MM.1S (cell line): Measurements from ENCODE around the gene RNF123.

Experiments
- DNase-seq: peaks from one replicate; pipeline ENCODE4 v3.0.0-alpha.2; 2015
- H2AFZ ChIP-seq: fragments of 300-600 bp; sonication (generic); 2 replicates; pipeline ENCODE4 v1.6.0; 2016; ENCODE audit warnings: antibody characterized with exemption, low read length
- H3F3A ChIP-seq: fragments of 300-600 bp; sonication (generic); 2 replicates; pipeline ENCODE4 v1.6.1; 2016; ENCODE audit warnings: mild to moderate bottlenecking, antibody characterized with exemption, low read length, moderate library complexity, mixed read lengths; ENCODE audit not compliant: insufficient read depth
- H3K27ac ChIP-seq: fragments of 300-600 bp; sonication (generic); 2 replicates; pipeline ENCODE4 v1.5.1; 2016; ENCODE audit warnings: mild to moderate bottlenecking, low read length
- H3K27me3 ChIP-seq: fragments of 300-600 bp; sonication (generic); replicated peaks from 2 replicates; pipeline ENCODE4 v1.6.0; 2016; ENCODE audit warnings: low read length; ENCODE audit not compliant: insufficient read depth
- H3K36me3 ChIP-seq: fragments of 300-600 bp; sonication (generic); replicated peaks from 2 replicates; pipeline ENCODE4 v1.6.1; 2016; ENCODE audit warnings: mild to moderate bottlenecking, low read length, mixed read lengths; ENCODE audit not compliant: insufficient read depth
- H3K4me1 ChIP-seq: fragments of 300-600 bp; sonication (generic); 2 replicates; pipeline ENCODE4 v1.6.1; 2016; ENCODE audit warnings: low read length, mixed read lengths
- H3K4me2 ChIP-seq: fragments of 300-600 bp; sonication (generic); 2 replicates; pipeline ENCODE4 v1.6.0; 2016; ENCODE audit warnings: low read depth, low read length
- H3K4me3 ChIP-seq: fragments of 300-600 bp; sonication (generic); 2 replicates; pipeline ENCODE4 v1.5.1; 2016; ENCODE audit warnings: low read length, mixed read lengths
- H3K79me2 ChIP-seq: fragments of 300-600 bp; sonication (generic); 2 replicates; pipeline ENCODE4 v1.6.1; 2016; ENCODE audit warnings: mixed run types, low read length, mixed read lengths
- H3K9ac ChIP-seq: fragments of 300-600 bp; sonication (generic); 2 replicates; pipeline ENCODE4 v1.6.1; 2016; ENCODE audit warnings: low read length, mixed read lengths
- H3K9me2 ChIP-seq: fragments of 300-600 bp; sonication (generic); replicated peaks from 2 replicates; pipeline ENCODE4 v1.6.1; 2016; ENCODE audit warnings: mild to moderate bottlenecking, low read length, mixed read lengths; ENCODE audit not compliant: insufficient read depth
- H3K9me3 ChIP-seq: fragments of 300-600 bp; sonication (generic); replicated peaks from 2 replicates; pipeline ENCODE4 v1.6.1; 2016; ENCODE audit warnings: mild to moderate bottlenecking, low read length, mixed read lengths; ENCODE audit not compliant: insufficient read depth
- H4K20me1 ChIP-seq: fragments of 300-600 bp; sonication (generic); 2 replicates; pipeline ENCODE4 v1.6.1; 2016; ENCODE audit warnings: mild to moderate bottlenecking, low read length, moderate library complexity, mixed read lengths; ENCODE audit not compliant: insufficient read depth
- CTCF ChIP-seq: fragments of 300-600 bp; sonication (generic); IDR thresholded peaks from 2 replicates; pipeline ENCODE4 v1.5.1; 2016; ENCODE audit warnings: antibody characterized with exemption, low read length, mixed read lengths
- EZH2 ChIP-seq: fragments of 300-600 bp; sonication (generic); optimal IDR thresholded peaks from 2 replicates; pipeline ENCODE3; 2017; ENCODE audit warnings: low read depth, mild to moderate bottlenecking, antibody characterized with exemption, low read length, mixed read lengths
- EZH2phosphoT487 ChIP-seq: fragments of 300-600 bp; sonication (generic); IDR thresholded peaks from 2 replicates; pipeline ENCODE4 v1.6.1; 2018; ENCODE audit warnings: antibody characterized with exemption, low read length

The RNF123 gene

GRCh38 chr3:49716169-49716568, 26.8 kb downstream of the RNF123 start:
- Histone ChIP-seq H3K27me3 (no peaks in the 10 kb centered on the region), H3K4me3 (no peak overlapping the region), H3K36me3 (no peaks in the 10 kb centered on the region), H3F3A (no peaks in the 10 kb centered on the region), H3K9ac (no peak overlapping the region), H3K27ac (no peak overlapping the region), H4K20me1 (no peaks in the 10 kb centered on the region), H3K9me2 (no peaks in the 10 kb centered on the region), H3K79me2 (peaks cover 3% of the 10 kb centered on the region; the same call in 1 of the 2 replicates), H3K4me2 (no peak overlapping the region), H3K9me3 (no peaks in the 10 kb centered on the region), H2AFZ (no peak overlapping the region), H3K4me1 (no peaks in the 10 kb centered on the region)
- DNase-seq = no peak
- TF ChIP-seq EZH2phosphoT487 (no peak), CTCF (no peak), EZH2 (no peak)

GRCh38 chr3:49716691-49717210, 27.4 kb downstream of the RNF123 start:
- peaks cover 9% of the 10 kb centered on the region for H3K79me2 ChIP-seq
- H3K9ac ChIP-seq = no peak overlapping the region
- no peaks in the 10 kb centered on the region for H4K20me1 ChIP-seq
- H3K27me3 ChIP-seq = no peaks in the 10 kb centered on the region
- no peak overlapping the region for H3K4me3 ChIP-seq
- H3K4me2 ChIP-seq = no peak overlapping the region
- no peaks in the 10 kb centered on the region for H3F3A ChIP-seq
- H3K9me2 ChIP-seq = no peaks in the 10 kb centered on the region
- no peak for DNase-seq
- no peak overlapping the region for H3K27ac ChIP-seq
- H3K9me3 ChIP-seq = no peaks in the 10 kb centered on the region
- H3K36me3 ChIP-seq = no peaks in the 10 kb centered on the region
- no peaks in the 10 kb centered on the region for H3K4me1 ChIP-seq
- no peak overlapping the region for H2AFZ ChIP-seq
- no peak for TF ChIP-seq CTCF
- TF ChIP-seq EZH2 = no peak
- no peak for TF ChIP-seq EZH2phosphoT487

- H3K4me1 ChIP-seq = 0 out of 2 replicates have a peak, but pooled peaks cover under 1% of the 10 kb centered on the region
- H3K4me3 ChIP-seq = no peak overlapping the region
- H3K9ac ChIP-seq = no peak overlapping the region
- H3K9me3 ChIP-seq = no peaks in the 10 kb centered on the region
- no peaks in the 10 kb centered on the region for H3F3A ChIP-seq
- no peak overlapping the region for H2AFZ ChIP-seq
- H3K79me2 ChIP-seq = peaks cover 15% of the 10 kb centered on the region
- H3K4me2 ChIP-seq = no peak overlapping the region
- H3K27ac ChIP-seq = no peak overlapping the region
- no peaks in the 10 kb centered on the region for H3K9me2 ChIP-seq
- DNase-seq = no peak
- no peaks in the 10 kb centered on the region for H4K20me1 ChIP-seq
- H3K36me3 ChIP-seq = no peaks in the 10 kb centered on the region
- no peaks in the 10 kb centered on the region for H3K27me3 ChIP-seq
- TF ChIP-seq EZH2phosphoT487 (no peak), EZH2 (no peak), CTCF (no peak)
Observed at GRCh38 chr3:49717211-49717958, 28.0 kb downstream of the RNF123 start.
